ENCODE data around the gene CHST7.

Gene CHST7

GRCh38 chrX:46627711-46628419 lies 54.3 kb downstream of the CHST7 start:
- Histone ChIP-seq H3K4me1 (ENCODE audit: insufficient read depth, low read length) (no peaks in the 10 kb centered on the region), H3K36me3 (ENCODE audit: insufficient read depth, low read length) (no peaks in the 10 kb centered on the region), H3K9me3 (ENCODE audit: insufficient read depth, low read length, severe bottlenecking) (no peaks in the 10 kb centered on the region), H3K4me2 (ENCODE audit: insufficient read depth, low read length) (no peak overlapping the region), H3K4me3 (ENCODE audit: low read depth in 1 of 2, low read length in 2 of 2) (no peak overlapping the region), H3K79me2 (ENCODE audit: insufficient read depth, low read length) (no peaks in the 10 kb centered on the region), H3K27me3 (ENCODE audit: insufficient read depth, low read length, poor library complexity) (no peaks in the 10 kb centered on the region), H3K9ac (ENCODE audit: low read depth, low read length) (no peak overlapping the region), H2AFZ (ENCODE audit: low read depth, low read length) (no peak overlapping the region), H3K27ac (ENCODE audit: low read length) (no peak overlapping the region), H4K20me1 (ENCODE audit: insufficient read depth, low read length) (no peaks in the 10 kb centered on the region)
- DNase-seq (no peak), ATAC-seq (ENCODE audit: insufficient read depth, low read depth) (no peak)
- TF ChIP-seq EZH2 (IDR thresholded peaks at IDR 0.05; ENCODE audit: borderline replicate concordance, low read depth, low read length, severe bottlenecking) = no peak
- TF ChIP-seq CTCF (IDR thresholded peaks at IDR 0.05; ENCODE audit: borderline replicate concordance, extremely low read depth, low read length, poor library complexity, severe bottlenecking) = no peak

GRCh38 chrX:46628460-46629371 lies 55.2 kb downstream of the CHST7 start:
- H3K4me3 ChIP-seq (ENCODE audit: low read depth in 1 of 2, low read length in 2 of 2) = no peak overlapping the region

GRCh38 chrX:46630141-46630540 lies 56.6 kb downstream of the CHST7 start:
- Histone ChIP-seq H3K4me2 (ENCODE audit: insufficient read depth, low read length) (no peak overlapping the region), H3K4me1 (ENCODE audit: insufficient read depth, low read length) (no peaks in the 10 kb centered on the region), H3K9ac (ENCODE audit: low read depth, low read length) (no peak overlapping the region), H3K79me2 (ENCODE audit: insufficient read depth, low read length) (no peaks in the 10 kb centered on the region), H2AFZ (ENCODE audit: low read depth, low read length) (no peak overlapping the region), H3K27ac (ENCODE audit: low read length) (no peak overlapping the region), H3K27me3 (ENCODE audit: insufficient read depth, low read length, poor library complexity) (no peaks in the 10 kb centered on the region), H4K20me1 (ENCODE audit: insufficient read depth, low read length) (no peaks in the 10 kb centered on the region), H3K9me3 (ENCODE audit: insufficient read depth, low read length, severe bottlenecking) (no peaks in the 10 kb centered on the region), H3K36me3 (ENCODE audit: insufficient read depth, low read length) (no peaks in the 10 kb centered on the region), H3K4me3 (ENCODE audit: low read depth in 1 of 2, low read length in 2 of 2) (no peak overlapping the region)
- no peak for ATAC-seq (ENCODE audit: insufficient read depth, low read depth)
- DNase-seq = no peak
- TF ChIP-seq CTCF (IDR thresholded peaks at IDR 0.05; ENCODE audit: borderline replicate concordance, extremely low read depth, low read length, poor library complexity, severe bottlenecking) (no peak), EZH2 (IDR thresholded peaks at IDR 0.05; ENCODE audit: borderline replicate concordance, low read depth, low read length, severe bottlenecking) (no peak)

More at GRCh38 chrX:46628460-46629371, 55.2 kb downstream of the CHST7 start:
- Histone ChIP-seq H3K27ac (ENCODE audit: low read length) (no peak overlapping the region), H3K4me1 (ENCODE audit: insufficient read depth, low read length) (no peaks in the 10 kb centered on the region), H3K36me3 (ENCODE audit: insufficient read depth, low read length) (no peaks in the 10 kb centered on the region), H4K20me1 (ENCODE audit: insufficient read depth, low read length) (no peaks in the 10 kb centered on the region), H3K9me3 (ENCODE audit: insufficient read depth, low read length, severe bottlenecking) (no peaks in the 10 kb centered on the region), H3K79me2 (ENCODE audit: insufficient read depth, low read length) (no peaks in the 10 kb centered on the region), H3K4me2 (ENCODE audit: insufficient read depth, low read length) (no peak overlapping the region), H2AFZ (ENCODE audit: low read depth, low read length) (no peak overlapping the region), H3K9ac (ENCODE audit: low read depth, low read length) (no peak overlapping the region), H3K27me3 (ENCODE audit: insufficient read depth, low read length, poor library complexity) (no peaks in the 10 kb centered on the region)
- TF ChIP-seq EZH2 (IDR thresholded peaks at IDR 0.05; ENCODE audit: borderline replicate concordance, low read depth, low read length, severe bottlenecking) (no peak), CTCF (IDR thresholded peaks at IDR 0.05; ENCODE audit: borderline replicate concordance, extremely low read depth, low read length, poor library complexity, severe bottlenecking) (no peak)
- DNase-seq = no peak
- ATAC-seq (ENCODE audit: insufficient read depth, low read depth) = no peak

Measured in DND-41 (cell line).